ENCODE measurements around the gene RNU5B-1. TPM values are rescaled to one million over a fixed set of nuclear protein-coding genes. Genes with fewer than 3 reads are reported as not detected.

The RNU5B-1 gene
- total RNA-seq, 1 donor from 2014 or later = not detected

GRCh38 chr15:65318870-65319356, 14.4 kb downstream of the RNU5B-1 start:
- Mint-ChIP-seq H3K9me3 (no peaks in the 10 kb centered on the region), H3K36me3 (ENCODE audit: low read depth) (no peaks in the 10 kb centered on the region), H3K27ac (no peak overlapping the region), H3K4me1 (ENCODE audit: low read depth) (no peaks in the 10 kb centered on the region), H3K4me3 (ENCODE audit: low read depth) (no peak overlapping the region), H3K27me3 (ENCODE audit: low read depth) (peaks cover 10% of the 10 kb centered on the region)
- DNase-seq (ENCODE audit: low spot score) = peak; percentile 66
- intact Hi-C loops (cut with micrococcal nuclease) = loop anchor here (1.0 to 5.0 kb wide), 2 partner anchors 66 to 83 kb away; no protein-coding TSS in a partner anchor

GRCh38 chr15:65323071-65323511, 18.6 kb downstream of the RNU5B-1 start:
- H3K36me3 Mint-ChIP-seq (ENCODE audit: low read depth) = no peaks in the 10 kb centered on the region
- H3K27ac Mint-ChIP-seq = no peak overlapping the region
- intact Hi-C loops (cut with micrococcal nuclease) = no loop called here
- DNase-seq (ENCODE audit: low spot score) = no peak
- no peaks in the 10 kb centered on the region for H3K9me3 Mint-ChIP-seq
- peaks cover 14% of the 10 kb centered on the region for H3K27me3 Mint-ChIP-seq (ENCODE audit: low read depth)
- H3K4me3 Mint-ChIP-seq (ENCODE audit: low read depth) = no peak overlapping the region
- H3K4me1 Mint-ChIP-seq (ENCODE audit: low read depth) = no peaks in the 10 kb centered on the region

GRCh38 chr15:65326117-65326526, 21.6 kb downstream of the RNU5B-1 start:
- intact Hi-C loops (cut with micrococcal nuclease) = no loop called here
- H3K9me3 Mint-ChIP-seq = no peaks in the 10 kb centered on the region
- H3K27ac Mint-ChIP-seq = no peak overlapping the region

GRCh38 chr15:65326818-65327217, 22.3 kb downstream of the RNU5B-1 start:
- no peaks in the 10 kb centered on the region for H3K4me1 Mint-ChIP-seq (ENCODE audit: low read depth)
- no peak overlapping the region for H3K4me3 Mint-ChIP-seq (ENCODE audit: low read depth)
- H3K27ac Mint-ChIP-seq = no peak overlapping the region
- DNase-seq (ENCODE audit: low spot score) = no peak
- no peaks in the 10 kb centered on the region for H3K9me3 Mint-ChIP-seq
- H3K27me3 Mint-ChIP-seq (ENCODE audit: low read depth) = peaks cover 7% of the 10 kb centered on the region
- H3K36me3 Mint-ChIP-seq (ENCODE audit: low read depth) = no peaks in the 10 kb centered on the region
- intact Hi-C loops (cut with micrococcal nuclease) = no loop called here

More at GRCh38 chr15:65326117-65326526, 21.6 kb downstream of the RNU5B-1 start:
- Mint-ChIP-seq H3K27me3 (ENCODE audit: low read depth) (peaks cover 10% of the 10 kb centered on the region), H3K4me3 (ENCODE audit: low read depth) (no peak overlapping the region), H3K36me3 (ENCODE audit: low read depth) (no peaks in the 10 kb centered on the region), H3K4me1 (ENCODE audit: low read depth) (no peaks in the 10 kb centered on the region)
- no peak for DNase-seq (ENCODE audit: low spot score)

- H3K36me3 Mint-ChIP-seq (ENCODE audit: low read depth) = no peaks in the 10 kb centered on the region
- H3K27ac Mint-ChIP-seq = no peak overlapping the region
- DNase-seq (ENCODE audit: low spot score) = no peak
Observed at GRCh38 chr15:65327651-65328393, 23.3 kb downstream of the RNU5B-1 start.

GRCh38 chr15:65328506-65329287, 24.2 kb downstream of the RNU5B-1 start:
- no peak for DNase-seq (ENCODE audit: low spot score)
- intact Hi-C loops (cut with micrococcal nuclease) = no loop called here
- H3K9me3 Mint-ChIP-seq = no peaks in the 10 kb centered on the region
- H3K4me1 Mint-ChIP-seq (ENCODE audit: low read depth) = no peaks in the 10 kb centered on the region
- no peaks in the 10 kb centered on the region for H3K36me3 Mint-ChIP-seq (ENCODE audit: low read depth)
- H3K27ac Mint-ChIP-seq = no peak overlapping the region
- H3K4me3 Mint-ChIP-seq (ENCODE audit: low read depth) = no peak overlapping the region
- H3K27me3 Mint-ChIP-seq (ENCODE audit: low read depth) = peaks cover 4% of the 10 kb centered on the region

More at GRCh38 chr15:65327651-65328393, 23.3 kb downstream of the RNU5B-1 start:
- Mint-ChIP-seq H3K4me3 (ENCODE audit: low read depth) (no peak overlapping the region), H3K4me1 (ENCODE audit: low read depth) (no peaks in the 10 kb centered on the region), H3K27me3 (ENCODE audit: low read depth) (peaks cover 4% of the 10 kb centered on the region), H3K9me3 (no peaks in the 10 kb centered on the region)
- intact Hi-C loops (cut with micrococcal nuclease) = no loop called here

GRCh38 chr15:65329288-65329983, 25.0 kb downstream of the RNU5B-1 start:
- H3K27me3 Mint-ChIP-seq (ENCODE audit: low read depth) = peaks cover 4% of the 10 kb centered on the region
- H3K36me3 Mint-ChIP-seq (ENCODE audit: low read depth) = no peaks in the 10 kb centered on the region
- no peaks in the 10 kb centered on the region for H3K4me1 Mint-ChIP-seq (ENCODE audit: low read depth)
- no peak overlapping the region for H3K4me3 Mint-ChIP-seq (ENCODE audit: low read depth)
- DNase-seq (ENCODE audit: low spot score) = no peak
- intact Hi-C loops (cut with micrococcal nuclease) = no loop called here
- no peaks in the 10 kb centered on the region for H3K9me3 Mint-ChIP-seq
- H3K27ac Mint-ChIP-seq = no peak overlapping the region

- Mint-ChIP-seq H3K4me3 (ENCODE audit: low read depth) (no peak overlapping the region), H3K27ac (no peak overlapping the region), H3K36me3 (ENCODE audit: low read depth) (no peaks in the 10 kb centered on the region), H3K27me3 (ENCODE audit: low read depth) (peaks cover 4% of the 10 kb centered on the region), H3K9me3 (no peaks in the 10 kb centered on the region), H3K4me1 (ENCODE audit: low read depth) (no peaks in the 10 kb centered on the region)
- no peak for DNase-seq (ENCODE audit: low spot score)
- intact Hi-C loops (cut with micrococcal nuclease) = no loop called here
Observed at GRCh38 chr15:65329984-65330735, 25.7 kb downstream of the RNU5B-1 start.

- Mint-ChIP-seq H3K36me3 (ENCODE audit: low read depth) (no peaks in the 10 kb centered on the region), H3K9me3 (no peaks in the 10 kb centered on the region), H3K27me3 (ENCODE audit: low read depth) (peaks cover 1% of the 10 kb centered on the region), H3K4me1 (ENCODE audit: low read depth) (no peaks in the 10 kb centered on the region), H3K4me3 (ENCODE audit: low read depth) (no peak overlapping the region), H3K27ac (no peak overlapping the region)
- DNase-seq (ENCODE audit: low spot score) = no peak
- intact Hi-C loops (cut with micrococcal nuclease) = no loop called here
Observed at GRCh38 chr15:65330934-65331645, 26.6 kb downstream of the RNU5B-1 start.

- Mint-ChIP-seq H3K27ac (no peak overlapping the region), H3K4me1 (ENCODE audit: low read depth) (no peaks in the 10 kb centered on the region), H3K27me3 (ENCODE audit: low read depth) (no peaks in the 10 kb centered on the region), H3K4me3 (ENCODE audit: low read depth) (no peak overlapping the region), H3K9me3 (no peaks in the 10 kb centered on the region), H3K36me3 (ENCODE audit: low read depth) (no peaks in the 10 kb centered on the region)
- intact Hi-C loops (cut with micrococcal nuclease) = no loop called here
- DNase-seq (ENCODE audit: low spot score) = no peak
Observed at GRCh38 chr15:65331811-65332210, 27.3 kb downstream of the RNU5B-1 start.

GRCh38 chr15:65332391-65333147, 28.1 kb downstream of the RNU5B-1 start:
- Mint-ChIP-seq H3K36me3 (ENCODE audit: low read depth) (no peaks in the 10 kb centered on the region), H3K27me3 (ENCODE audit: low read depth) (no peaks in the 10 kb centered on the region), H3K4me1 (ENCODE audit: low read depth) (no peaks in the 10 kb centered on the region), H3K9me3 (no peaks in the 10 kb centered on the region), H3K27ac (no peak overlapping the region), H3K4me3 (ENCODE audit: low read depth) (no peak overlapping the region)
- DNase-seq (ENCODE audit: low spot score) = no peak
- intact Hi-C loops (cut with micrococcal nuclease) = no loop called here
